Ishikawa (cell line): Measurements from ENCODE around the gene ZNF211.

ENCODE experiments used
- CEBPB ChIP-seq: IDR thresholded peaks from 2 replicates; pipeline ENCODE4 v1.6.1; 2012
- CREB1 ChIP-seq: IDR thresholded peaks from 2 replicates; pipeline ENCODE4 v1.6.1; 2012; ENCODE audit warnings: low read depth
- EGR1 ChIP-seq: IDR thresholded peaks from 2 replicates; pipeline ENCODE4 v1.6.1; 2012
- EP300 ChIP-seq: IDR thresholded peaks from 2 replicates; pipeline ENCODE4 v1.6.1; 2012; ENCODE audit warnings: borderline replicate concordance
- FOXM1 ChIP-seq: IDR thresholded peaks from 2 replicates; pipeline ENCODE4 v1.6.1; 2012; ENCODE audit warnings: low read depth, borderline replicate concordance
- NFIC ChIP-seq: IDR thresholded peaks from 2 replicates; pipeline ENCODE4 v1.6.1; 2012
- RAD21 ChIP-seq: IDR thresholded peaks from 2 replicates; pipeline ENCODE4 v1.6.1; 2012; ENCODE audit warnings: low read depth
- TAF1 ChIP-seq: IDR thresholded peaks from 2 replicates; pipeline ENCODE4 v1.6.1; 2012; ENCODE audit warnings: low read depth, mild to moderate bottlenecking
- TEAD4 ChIP-seq: IDR thresholded peaks from 2 replicates; pipeline ENCODE4 v1.6.1; 2012
- YY1 ChIP-seq: IDR thresholded peaks from 2 replicates; pipeline ENCODE4 v1.6.1; 2012; ENCODE audit warnings: low read depth
- TF ChIP-seq, protein P1 (sequence below): IDR thresholded peaks from 2 replicates; pipeline ENCODE4 v1.6.1; 2012
- TF ChIP-seq, protein P2 (sequence below): IDR thresholded peaks from 2 replicates; pipeline ENCODE4 v1.6.1; 2012; ENCODE audit warnings: low read depth, mild to moderate bottlenecking
- TF ChIP-seq, protein P3 (sequence below): IDR thresholded peaks from 2 replicates; pipeline ENCODE4 v1.6.1; 2012

DNA sequence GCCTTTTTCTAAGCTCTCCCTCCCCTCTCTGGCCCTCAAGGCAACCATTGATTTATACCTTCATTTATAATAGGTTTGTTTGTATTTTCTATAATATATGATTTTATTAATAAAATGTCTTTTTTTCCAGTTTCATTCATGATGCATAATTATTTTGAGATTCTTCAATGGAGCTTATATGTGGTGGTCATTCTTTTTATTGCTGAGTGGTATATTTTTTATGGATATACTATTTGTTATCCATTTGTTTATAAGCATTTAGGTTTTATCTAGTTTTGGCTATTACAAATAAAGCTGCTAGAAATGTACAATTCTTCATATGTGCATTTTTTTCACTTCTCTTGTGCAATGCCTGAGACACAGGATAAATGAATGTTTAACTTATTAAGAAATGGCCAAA lies 10.8 kb downstream of the ZNF211 start:
- TF ChIP-seq TAF1 (no peak), RAD21 (no peak), TEAD4 (no peak), EP300 (no peak), EGR1 (no peak), FOXM1 (no peak), CREB1 (no peak), CEBPB (no peak), NFIC (no peak), YY1 (no peak)
- TF ChIP-seq, protein P1, sequence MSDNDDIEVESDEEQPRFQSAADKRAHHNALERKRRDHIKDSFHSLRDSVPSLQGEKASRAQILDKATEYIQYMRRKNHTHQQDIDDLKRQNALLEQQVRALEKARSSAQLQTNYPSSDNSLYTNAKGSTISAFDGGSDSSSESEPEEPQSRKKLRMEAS = no peak
- TF ChIP-seq, protein P2, sequence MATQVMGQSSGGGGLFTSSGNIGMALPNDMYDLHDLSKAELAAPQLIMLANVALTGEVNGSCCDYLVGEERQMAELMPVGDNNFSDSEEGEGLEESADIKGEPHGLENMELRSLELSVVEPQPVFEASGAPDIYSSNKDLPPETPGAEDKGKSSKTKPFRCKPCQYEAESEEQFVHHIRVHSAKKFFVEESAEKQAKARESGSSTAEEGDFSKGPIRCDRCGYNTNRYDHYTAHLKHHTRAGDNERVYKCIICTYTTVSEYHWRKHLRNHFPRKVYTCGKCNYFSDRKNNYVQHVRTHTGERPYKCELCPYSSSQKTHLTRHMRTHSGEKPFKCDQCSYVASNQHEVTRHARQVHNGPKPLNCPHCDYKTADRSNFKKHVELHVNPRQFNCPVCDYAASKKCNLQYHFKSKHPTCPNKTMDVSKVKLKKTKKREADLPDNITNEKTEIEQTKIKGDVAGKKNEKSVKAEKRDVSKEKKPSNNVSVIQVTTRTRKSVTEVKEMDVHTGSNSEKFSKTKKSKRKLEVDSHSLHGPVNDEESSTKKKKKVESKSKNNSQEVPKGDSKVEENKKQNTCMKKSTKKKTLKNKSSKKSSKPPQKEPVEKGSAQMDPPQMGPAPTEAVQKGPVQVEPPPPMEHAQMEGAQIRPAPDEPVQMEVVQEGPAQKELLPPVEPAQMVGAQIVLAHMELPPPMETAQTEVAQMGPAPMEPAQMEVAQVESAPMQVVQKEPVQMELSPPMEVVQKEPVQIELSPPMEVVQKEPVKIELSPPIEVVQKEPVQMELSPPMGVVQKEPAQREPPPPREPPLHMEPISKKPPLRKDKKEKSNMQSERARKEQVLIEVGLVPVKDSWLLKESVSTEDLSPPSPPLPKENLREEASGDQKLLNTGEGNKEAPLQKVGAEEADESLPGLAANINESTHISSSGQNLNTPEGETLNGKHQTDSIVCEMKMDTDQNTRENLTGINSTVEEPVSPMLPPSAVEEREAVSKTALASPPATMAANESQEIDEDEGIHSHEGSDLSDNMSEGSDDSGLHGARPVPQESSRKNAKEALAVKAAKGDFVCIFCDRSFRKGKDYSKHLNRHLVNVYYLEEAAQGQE = no peak
- TF ChIP-seq, protein P3, sequence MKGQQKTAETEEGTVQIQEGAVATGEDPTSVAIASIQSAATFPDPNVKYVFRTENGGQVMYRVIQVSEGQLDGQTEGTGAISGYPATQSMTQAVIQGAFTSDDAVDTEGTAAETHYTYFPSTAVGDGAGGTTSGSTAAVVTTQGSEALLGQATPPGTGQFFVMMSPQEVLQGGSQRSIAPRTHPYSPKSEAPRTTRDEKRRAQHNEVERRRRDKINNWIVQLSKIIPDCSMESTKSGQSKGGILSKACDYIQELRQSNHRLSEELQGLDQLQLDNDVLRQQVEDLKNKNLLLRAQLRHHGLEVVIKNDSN = no peak
